C4-2B (cell line): ENCODE measurements around the gene WFS1.

Source experiments
- H3K27ac ChIP-seq: fragments of 450-650 bp; 2 replicates; pipeline ENCODE4 v1.5.1; 2017
- CTCF ChIP-seq: fragments of 450-650 bp; conservative IDR thresholded peaks from 2 replicates; pipeline ENCODE4 v1.5.1; 2017; ENCODE audit warnings: mild to moderate bottlenecking
- ZFX ChIP-seq: fragments of 450-650 bp; IDR thresholded peaks from 2 replicates; pipeline ENCODE4 v1.6.1; 2017

Gene WFS1

GRCh38 chr4:6348408-6348807 is 78.8 kb downstream of the WFS1 start:
- TF ChIP-seq ZFX (no peak), CTCF (no peak)
- no peak overlapping the region for H3K27ac ChIP-seq

GRCh38 chr4:6349896-6350603 is 80.4 kb downstream of the WFS1 start:
- TF ChIP-seq CTCF, result no peak
- TF ChIP-seq ZFX, result no peak
- H3K27ac ChIP-seq, result no peak overlapping the region

- TF ChIP-seq CTCF, result no peak
- no peak overlapping the region for H3K27ac ChIP-seq
Measured at GRCh38 chr4:6350646-6351045, 81.0 kb downstream of the WFS1 start.

GRCh38 chr4:6351246-6352000 is 81.8 kb downstream of the WFS1 start:
- H3K27ac ChIP-seq, result no peak overlapping the region
- TF ChIP-seq CTCF (no peak), ZFX (no peak)

- TF ChIP-seq CTCF, result no peak
- TF ChIP-seq ZFX, result no peak
- H3K27ac ChIP-seq, result no peak overlapping the region
Measured at GRCh38 chr4:6352031-6352692, 82.5 kb downstream of the WFS1 start.
